ENCODE data around the gene FUT9. TPM values are rescaled to one million over a fixed set of nuclear protein-coding genes. Genes with fewer than 3 reads are reported as not detected.

Gene FUT9
- total RNA-seq, 2 experiments from 2014 or later, result not detected

- intact Hi-C loops (cut with micrococcal nuclease; ENCODE audit: unreplicated experiment), result no loop called here
- H2AFZ ChIP-seq (ENCODE audit: low read length), result no peak overlapping the region
- H3K79me2 ChIP-seq (ENCODE audit: insufficient read depth, low read depth, low read length), result no peaks in the 10 kb centered on the region
- POLR2A ChIA-PET, result interaction anchor here (0.6 kb wide), 1 partner anchor 870 kb away, joined by 3 read pairs; no protein-coding TSS in a partner anchor
- no peak overlapping the region for H3K4me3 ChIP-seq (ENCODE audit: low read depth, low read length, poor library complexity, severe bottlenecking)
- H3K9me3 ChIP-seq (ENCODE audit: low read length), result no peaks in the 10 kb centered on the region
- no peak for TF ChIP-seq CTCF (conservative IDR thresholded peaks at IDR 0.05; ENCODE audit: low read length)
- TF ChIP-seq EZH2phosphoT487 (IDR thresholded peaks at IDR 0.05; ENCODE audit: borderline replicate concordance, low read depth, low read length), result no peak
- no TSS peak for BruUV-seq (replicated peaks)
- no peaks in the 10 kb centered on the region for H3K4me1 ChIP-seq (ENCODE audit: insufficient read depth, low read length, poor library complexity, severe bottlenecking)
- no peaks in the 10 kb centered on the region; the same call in 1 of the 2 replicates for H4K20me1 ChIP-seq (ENCODE audit: insufficient read depth, low read length)
- no peaks in the 10 kb centered on the region for H3K9me2 ChIP-seq (ENCODE audit: insufficient read depth, low read length)
- no peak for DNase-seq (ENCODE audit: low spot score)
- H3K36me3 ChIP-seq (ENCODE audit: insufficient read depth, low read length), result no peaks in the 10 kb centered on the region
- no peak overlapping the region for H3K4me2 ChIP-seq (ENCODE audit: low read length)
- CTCF ChIA-PET (ENCODE audit: unreplicated experiment), result no interaction called here
- H3K27ac ChIP-seq (ENCODE audit: low read depth, low read length, poor library complexity, severe bottlenecking), result no peak overlapping the region
These were observed 136.4 kb downstream of the FUT9 start for GRCh38 chr6:96152114-96152708.

- H3K9me2 ChIP-seq (ENCODE audit: insufficient read depth, low read length), result no peaks in the 10 kb centered on the region
- no peak overlapping the region for H3K4me2 ChIP-seq (ENCODE audit: low read length)
- no peak for DNase-seq (ENCODE audit: low spot score)
- BruUV-seq (replicated peaks), result no TSS peak
- H3K79me2 ChIP-seq (ENCODE audit: insufficient read depth, low read depth, low read length), result no peaks in the 10 kb centered on the region
- H3K4me3 ChIP-seq (ENCODE audit: low read depth, low read length, poor library complexity, severe bottlenecking), result no peak overlapping the region
- no peak for TF ChIP-seq CTCF (conservative IDR thresholded peaks at IDR 0.05; ENCODE audit: low read length)
- TF ChIP-seq EZH2phosphoT487 (IDR thresholded peaks at IDR 0.05; ENCODE audit: borderline replicate concordance, low read depth, low read length), result no peak
- CTCF ChIA-PET (ENCODE audit: unreplicated experiment), result no interaction called here
- intact Hi-C loops (cut with micrococcal nuclease; ENCODE audit: unreplicated experiment), result no loop called here
- POLR2A ChIA-PET, result no interaction called here
- H4K20me1 ChIP-seq (ENCODE audit: insufficient read depth, low read length), result no peaks in the 10 kb centered on the region
- no peak overlapping the region for H2AFZ ChIP-seq (ENCODE audit: low read length)
- no peaks in the 10 kb centered on the region for H3K9me3 ChIP-seq (ENCODE audit: low read length)
- H3K4me1 ChIP-seq (ENCODE audit: insufficient read depth, low read length, poor library complexity, severe bottlenecking), result no peaks in the 10 kb centered on the region
- H3K27ac ChIP-seq (ENCODE audit: low read depth, low read length, poor library complexity, severe bottlenecking), result no peak overlapping the region
- no peaks in the 10 kb centered on the region for H3K36me3 ChIP-seq (ENCODE audit: insufficient read depth, low read length)
These were observed 138.0 kb downstream of the FUT9 start for GRCh38 chr6:96153775-96154174.

GRCh38 chr6:96156425-96156824, 140.7 kb downstream of the FUT9 start:
- H3K9me3 ChIP-seq (ENCODE audit: low read length), result no peaks in the 10 kb centered on the region
- H2AFZ ChIP-seq (ENCODE audit: low read length), result no peak overlapping the region
- ChIA-PET CTCF (ENCODE audit: unreplicated experiment) (no interaction called here), POLR2A (no interaction called here)
- no TSS peak for BruUV-seq (replicated peaks)
- H3K4me2 ChIP-seq (ENCODE audit: low read length), result no peak overlapping the region
- DNase-seq (ENCODE audit: low spot score), result no peak
- no peaks in the 10 kb centered on the region for H3K36me3 ChIP-seq (ENCODE audit: insufficient read depth, low read length)
- H3K27ac ChIP-seq (ENCODE audit: low read depth, low read length, poor library complexity, severe bottlenecking), result no peak overlapping the region
- TF ChIP-seq EZH2phosphoT487 (IDR thresholded peaks at IDR 0.05; ENCODE audit: borderline replicate concordance, low read depth, low read length) (no peak), CTCF (conservative IDR thresholded peaks at IDR 0.05; ENCODE audit: low read length) (no peak)
- H4K20me1 ChIP-seq (ENCODE audit: insufficient read depth, low read length), result no peaks in the 10 kb centered on the region
- H3K9me2 ChIP-seq (ENCODE audit: insufficient read depth, low read length), result no peaks in the 10 kb centered on the region
- intact Hi-C loops (cut with micrococcal nuclease; ENCODE audit: unreplicated experiment), result no loop called here
- no peak overlapping the region for H3K4me3 ChIP-seq (ENCODE audit: low read depth, low read length, poor library complexity, severe bottlenecking)
- H3K4me1 ChIP-seq (ENCODE audit: insufficient read depth, low read length, poor library complexity, severe bottlenecking), result no peaks in the 10 kb centered on the region
- no peaks in the 10 kb centered on the region for H3K79me2 ChIP-seq (ENCODE audit: insufficient read depth, low read depth, low read length)
